ENCODE results near the gene RHBDL1. TPM values are rescaled to one million over a fixed set of nuclear protein-coding genes. Genes with fewer than 3 reads are reported as not detected.

Gene RHBDL1
- total RNA-seq, 4 donors from 2014 or later = 0.38 to 1.1 (median 0.57) TPM; not detected in 1

DNA sequence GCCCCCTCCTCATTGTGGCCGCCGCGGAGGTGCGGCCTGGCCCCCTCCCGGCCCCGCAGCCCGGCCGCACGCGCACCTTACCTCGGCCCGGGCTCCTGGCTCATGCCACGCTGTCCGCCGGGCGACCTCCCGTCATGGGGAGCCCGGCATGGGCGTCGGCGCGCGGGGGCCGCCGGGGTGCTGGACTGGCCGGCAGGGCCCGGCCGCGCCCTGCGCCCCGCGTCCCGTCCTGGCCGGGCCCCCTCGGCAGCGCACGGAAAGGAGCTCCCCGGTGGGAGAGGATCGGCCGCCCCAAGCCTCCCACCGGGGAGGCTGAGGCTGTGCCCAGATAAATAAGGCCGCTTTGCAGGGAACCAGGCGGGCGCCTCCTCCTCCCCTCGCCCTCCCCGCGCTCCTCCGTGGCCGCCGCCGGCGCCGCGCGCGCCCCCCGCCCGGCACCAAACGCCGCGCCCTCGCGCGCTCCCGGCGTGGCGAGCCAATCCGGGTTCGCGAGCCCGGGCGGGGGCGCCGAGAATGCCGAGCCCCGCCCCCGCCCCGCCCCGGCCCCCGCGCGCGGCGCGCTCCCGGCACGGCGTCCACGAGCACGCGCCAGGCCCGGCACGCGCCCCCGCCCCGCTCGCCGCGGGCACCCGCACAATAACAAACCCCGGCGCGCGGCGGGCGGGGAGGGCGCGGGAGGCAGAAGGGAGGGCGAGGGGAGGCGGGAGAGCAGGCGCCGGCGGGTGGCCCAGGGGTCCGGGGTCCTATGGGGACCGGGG, 30.1 kb downstream of the RHBDL1 start, which contains the start of gene FBXL16:
FBXL16 (minus strand) TSS at position 371 of the 758 bp plus-strand sequence. CDS start 8,396 bp downstream, outside the sequence.
- TF ChIP-seq POLR2A (IDR thresholded peaks at IDR 0.05) (no peak), CTCF (IDR thresholded peaks at IDR 0.05) (no peak)
- intact Hi-C loops (cut with DNase I) = no loop called here
- 3% methylated on average over 17 of the region's 115 CpGs; no CpG with 5 or more reads in 1 of the 2 donors for WGBS, 2 donors

GRCh38 chr16:706189-707061, 31.0 kb downstream of the RHBDL1 start:
- Histone ChIP-seq H3K9me3 (no peaks in the 10 kb centered on the region), H3K36me3 (no peaks in the 10 kb centered on the region), H3K4me1 (peaks cover 12 to 57% (median 17%) of the 10 kb centered on the region in 3 donors), H3K27me3 (peaks cover 32 to 100% (median 59%) of the 10 kb centered on the region in 4 donors), H3K4me3 (peak overlapping the region in 2 of 4 donors; percentile 41 to 53), H3K27ac (no peak overlapping the region)
- intact Hi-C loops (cut with DNase I) = no loop called here
- no peak for TF ChIP-seq POLR2A (IDR thresholded peaks at IDR 0.05)
- TF ChIP-seq CTCF (IDR thresholded peaks at IDR 0.05) = no peak
- WGBS, 2 donors = 0% methylated on average over 2 to 10 of the region's 49 CpGs
- DNase-seq = no peak

More for the DNA sequence above, 30.1 kb downstream of the RHBDL1 start, which contains the start of gene FBXL16:
- DNase-seq = no peak
- no peaks in the 10 kb centered on the region for H3K36me3 ChIP-seq
- H3K27me3 ChIP-seq = peaks cover 32 to 100% (median 57%) of the 10 kb centered on the region in 4 donors
- no peaks in the 10 kb centered on the region for H3K9me3 ChIP-seq
- H3K27ac ChIP-seq = no peak within 1 kb of the TSS
- H3K4me1 ChIP-seq = peaks cover 10 to 56% (median 25%) of the 10 kb centered on the region in 3 donors
- peak within 1 kb of the TSS in 3 of 4 donors; percentile 6 to 53 (median 41) for H3K4me3 ChIP-seq

DNA sequence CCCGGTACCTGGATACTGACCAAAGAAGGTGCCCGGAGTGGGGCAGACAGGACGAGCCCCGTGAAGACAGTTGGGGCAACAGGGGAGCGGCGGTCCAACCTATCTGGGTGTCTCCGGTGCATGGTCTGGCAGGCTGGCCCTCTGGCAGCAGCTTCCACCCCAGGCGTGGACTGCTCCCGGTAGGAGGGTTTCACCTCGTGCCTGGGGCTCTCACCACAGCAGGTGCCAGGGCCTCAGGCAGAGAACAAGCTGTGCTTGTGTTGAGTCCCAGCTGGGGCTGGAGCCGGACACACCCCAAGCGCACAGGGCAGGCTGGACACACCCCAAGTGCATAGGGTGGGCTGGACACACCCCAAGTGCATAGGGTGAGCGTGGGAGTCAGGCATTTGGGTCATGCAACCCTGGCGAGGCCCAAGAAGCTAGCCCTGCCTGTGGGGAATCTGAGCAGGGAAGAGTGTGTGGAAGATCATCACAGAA, 31.6 kb downstream of the RHBDL1 start:
- H3K27me3 ChIP-seq = peaks cover 26 to 100% (median 52%) of the 10 kb centered on the region in 4 donors
- DNase-seq = no peak
- TF ChIP-seq POLR2A (IDR thresholded peaks at IDR 0.05) = no peak
- TF ChIP-seq CTCF (IDR thresholded peaks at IDR 0.05) = no peak
- intact Hi-C loops (cut with DNase I) = no loop called here
- WGBS, 2 donors = 0 to 32% methylated on average over 2 of the region's 14 CpGs
- H3K27ac ChIP-seq = no peak overlapping the region
- peaks cover 16 to 64% (median 16%) of the 10 kb centered on the region in 3 donors for H3K4me1 ChIP-seq
- H3K36me3 ChIP-seq = no peaks in the 10 kb centered on the region
- no peak overlapping the region for H3K4me3 ChIP-seq
- no peaks in the 10 kb centered on the region for H3K9me3 ChIP-seq

DNA sequence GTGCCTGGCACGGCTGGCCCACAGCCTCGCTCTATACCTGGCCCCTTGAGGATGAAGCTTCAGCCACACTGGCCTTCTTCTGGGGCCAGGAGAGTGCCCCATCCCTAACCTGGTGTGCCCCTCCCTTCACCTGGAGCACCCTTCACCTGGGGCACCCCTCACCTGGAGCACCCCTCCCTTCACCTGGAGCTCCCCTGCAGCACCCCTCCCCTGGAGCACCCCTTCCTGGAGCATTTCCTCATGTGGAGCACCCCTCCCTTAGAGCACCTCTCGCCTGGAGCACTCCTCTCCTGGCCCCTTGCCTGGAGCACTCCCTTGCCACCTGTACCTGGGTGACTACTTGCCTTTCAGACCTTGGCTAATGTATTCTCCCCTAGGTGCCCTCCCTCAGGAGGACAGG, 32.5 kb downstream of the RHBDL1 start:
- Histone ChIP-seq H3K4me1 (peaks cover 16 to 73% (median 16%) of the 10 kb centered on the region in 3 donors), H3K36me3 (no peaks in the 10 kb centered on the region), H3K9me3 (no peaks in the 10 kb centered on the region), H3K4me3 (no peak overlapping the region), H3K27ac (no peak overlapping the region), H3K27me3 (peaks cover 25 to 94% (median 46%) of the 10 kb centered on the region in 4 donors)
- no peak for DNase-seq
- intact Hi-C loops (cut with DNase I) = no loop called here
- WGBS, 2 donors = 35 to 60% methylated on average over 2 to 3 of the region's 3 CpGs
- no peak for TF ChIP-seq POLR2A (IDR thresholded peaks at IDR 0.05)
- no peak for TF ChIP-seq CTCF (IDR thresholded peaks at IDR 0.05)

Data from esophagus squamous epithelium (tissue), 5 donors.